ENCODE measurements around the gene ERBB4. TPM values are rescaled to one million over a fixed set of nuclear protein-coding genes. Genes with fewer than 3 reads are reported as not detected.

ERBB4 gene
- total RNA-seq, 1 experiment from 2014 or later = 0.04 TPM

DNA sequence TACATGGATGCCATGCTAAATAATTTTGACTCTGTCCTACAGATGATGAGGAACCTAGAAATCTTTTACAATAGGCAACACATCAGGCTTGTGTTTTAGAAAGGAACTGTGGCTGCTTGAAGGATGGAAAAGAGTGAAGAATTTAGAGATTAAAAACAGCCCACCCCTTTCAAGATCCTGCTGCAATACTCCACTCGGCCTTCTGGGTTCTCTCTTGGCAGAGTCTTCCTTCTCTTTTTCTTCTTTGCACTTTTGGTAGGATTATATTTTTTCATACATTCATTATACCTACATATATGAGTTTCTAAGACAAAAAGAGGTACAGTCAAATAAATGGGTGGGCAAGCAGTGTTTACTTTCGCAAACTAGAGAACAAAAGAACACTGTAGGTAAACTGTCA, 474.3 kb downstream of the ERBB4 start:
- no peak overlapping the region for H3K18ac ChIP-seq (ENCODE audit: insufficient read length, low read depth, low read length)
- no peaks in the 10 kb centered on the region for H3K23me2 ChIP-seq (ENCODE audit: insufficient read length, low read depth, low read length, poor library complexity, severe bottlenecking)
- no peak overlapping the region for H3K9ac ChIP-seq (ENCODE audit: extremely low read depth, insufficient read length, low read length)
- no peak overlapping the region for H3K23ac ChIP-seq (ENCODE audit: insufficient read length, low read depth, low read length)
- H3K79me2 ChIP-seq (ENCODE audit: insufficient read depth, low read length) = no peaks in the 10 kb centered on the region
- whole genome bisulfite sequencing (ENCODE audit: extremely low coverage, insufficient read length, low lambda C conversion rate) = no CpG with 5 or more reads among the region's 2 CpGs
- no peak overlapping the region for H3T11ph ChIP-seq (ENCODE audit: low read length)
- no peak overlapping the region for H2BK12ac ChIP-seq (ENCODE audit: insufficient read length, low read depth, low read length)
- H3K36me3 Mint-ChIP-seq (ENCODE audit: insufficient read depth in 1 of 3, low read depth in 3 of 3) = peaks cover 0 to 5% (median 4%) of the 10 kb centered on the region in 3 experiments; a peak in 5 of 7 replicates
- H3K56ac ChIP-seq (ENCODE audit: insufficient read length, low read depth, low read length) = no peak overlapping the region
- no peak overlapping the region for H4K8ac ChIP-seq (replicated peaks; ENCODE audit: insufficient read length, low read depth, low read length)
- no peaks in the 10 kb centered on the region for H3K4me1 ChIP-seq (ENCODE audit: insufficient read depth, low read length)
- no peak overlapping the region for H2AK5ac ChIP-seq (ENCODE audit: insufficient read length, low read length)
- no peak overlapping the region for H2BK20ac ChIP-seq (ENCODE audit: low read depth, low read length, poor library complexity, severe bottlenecking)
- H3K27ac Mint-ChIP-seq = 0 out of 7 replicates have a peak overlapping the region, but pooled peaks of 1 of the 3 experiments have one; percentile 24
- no peak overlapping the region for H3K27ac ChIP-seq (ENCODE audit: insufficient read length, low read depth, low read length)
- H3K4me3 Mint-ChIP-seq = no peak overlapping the region
- H2AFZ ChIP-seq (ENCODE audit: low read length) = no peak overlapping the region
- TF ChIP-seq, protein P1, sequence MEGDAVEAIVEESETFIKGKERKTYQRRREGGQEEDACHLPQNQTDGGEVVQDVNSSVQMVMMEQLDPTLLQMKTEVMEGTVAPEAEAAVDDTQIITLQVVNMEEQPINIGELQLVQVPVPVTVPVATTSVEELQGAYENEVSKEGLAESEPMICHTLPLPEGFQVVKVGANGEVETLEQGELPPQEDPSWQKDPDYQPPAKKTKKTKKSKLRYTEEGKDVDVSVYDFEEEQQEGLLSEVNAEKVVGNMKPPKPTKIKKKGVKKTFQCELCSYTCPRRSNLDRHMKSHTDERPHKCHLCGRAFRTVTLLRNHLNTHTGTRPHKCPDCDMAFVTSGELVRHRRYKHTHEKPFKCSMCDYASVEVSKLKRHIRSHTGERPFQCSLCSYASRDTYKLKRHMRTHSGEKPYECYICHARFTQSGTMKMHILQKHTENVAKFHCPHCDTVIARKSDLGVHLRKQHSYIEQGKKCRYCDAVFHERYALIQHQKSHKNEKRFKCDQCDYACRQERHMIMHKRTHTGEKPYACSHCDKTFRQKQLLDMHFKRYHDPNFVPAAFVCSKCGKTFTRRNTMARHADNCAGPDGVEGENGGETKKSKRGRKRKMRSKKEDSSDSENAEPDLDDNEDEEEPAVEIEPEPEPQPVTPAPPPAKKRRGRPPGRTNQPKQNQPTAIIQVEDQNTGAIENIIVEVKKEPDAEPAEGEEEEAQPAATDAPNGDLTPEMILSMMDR (conservative IDR thresholded peaks at IDR 0.05) = no peak; the same call in none of the 3 replicates
- H4K20me1 ChIP-seq (ENCODE audit: control insufficient read depth, insufficient read depth, insufficient read length) = no peaks in the 10 kb centered on the region
- DNase-seq = no peak
- peaks cover under 1 to 7% of the 10 kb centered on the region in 2 experiments; a peak in 4 of 5 replicates for H3K9me3 Mint-ChIP-seq
- H4K91ac ChIP-seq (ENCODE audit: insufficient read length, low read depth, low read length) = no peak overlapping the region
- H3K79me1 ChIP-seq (ENCODE audit: insufficient read depth, low read depth, low read length, poor library complexity, severe bottlenecking) = no peaks in the 10 kb centered on the region
- peaks cover 0 to 4% of the 10 kb centered on the region in 2 experiments; a peak in 1 of 4 replicates for H3K4me1 Mint-ChIP-seq
- H3K4me2 ChIP-seq (ENCODE audit: insufficient read depth, insufficient read length, low read length) = no peak overlapping the region
- H4K5ac ChIP-seq (ENCODE audit: insufficient read length, low read depth, low read length) = no peak overlapping the region
- no peak overlapping the region for H2BK5ac ChIP-seq (ENCODE audit: insufficient read length, low read length)
- H3K4ac ChIP-seq (ENCODE audit: low read depth, low read length) = no peak overlapping the region
- H2BK120ac ChIP-seq (ENCODE audit: low read depth, low read length, poor library complexity, severe bottlenecking) = no peak overlapping the region
- H3K27me3 Mint-ChIP-seq (ENCODE audit: low read depth) = no peaks in the 10 kb centered on the region
- H3K27me3 ChIP-seq (ENCODE audit: insufficient read depth, low read length) = no peaks in the 10 kb centered on the region
- no peak overlapping the region for H3K14ac ChIP-seq (ENCODE audit: insufficient read depth, low read length)
- no peak overlapping the region for H2BK15ac ChIP-seq (ENCODE audit: low read depth, low read length)
- H3K9me3 ChIP-seq (ENCODE audit: control insufficient read depth, low read depth, low read length) = no peaks in the 10 kb centered on the region

All from H9 (cell line).